ENCODE data around the gene USP34. TPM values are rescaled to one million over a fixed set of nuclear protein-coding genes. Genes with fewer than 3 reads are reported as not detected.

The USP34 gene
- total RNA-seq, 1 donor from 2014 or later = 226 TPM

DNA sequence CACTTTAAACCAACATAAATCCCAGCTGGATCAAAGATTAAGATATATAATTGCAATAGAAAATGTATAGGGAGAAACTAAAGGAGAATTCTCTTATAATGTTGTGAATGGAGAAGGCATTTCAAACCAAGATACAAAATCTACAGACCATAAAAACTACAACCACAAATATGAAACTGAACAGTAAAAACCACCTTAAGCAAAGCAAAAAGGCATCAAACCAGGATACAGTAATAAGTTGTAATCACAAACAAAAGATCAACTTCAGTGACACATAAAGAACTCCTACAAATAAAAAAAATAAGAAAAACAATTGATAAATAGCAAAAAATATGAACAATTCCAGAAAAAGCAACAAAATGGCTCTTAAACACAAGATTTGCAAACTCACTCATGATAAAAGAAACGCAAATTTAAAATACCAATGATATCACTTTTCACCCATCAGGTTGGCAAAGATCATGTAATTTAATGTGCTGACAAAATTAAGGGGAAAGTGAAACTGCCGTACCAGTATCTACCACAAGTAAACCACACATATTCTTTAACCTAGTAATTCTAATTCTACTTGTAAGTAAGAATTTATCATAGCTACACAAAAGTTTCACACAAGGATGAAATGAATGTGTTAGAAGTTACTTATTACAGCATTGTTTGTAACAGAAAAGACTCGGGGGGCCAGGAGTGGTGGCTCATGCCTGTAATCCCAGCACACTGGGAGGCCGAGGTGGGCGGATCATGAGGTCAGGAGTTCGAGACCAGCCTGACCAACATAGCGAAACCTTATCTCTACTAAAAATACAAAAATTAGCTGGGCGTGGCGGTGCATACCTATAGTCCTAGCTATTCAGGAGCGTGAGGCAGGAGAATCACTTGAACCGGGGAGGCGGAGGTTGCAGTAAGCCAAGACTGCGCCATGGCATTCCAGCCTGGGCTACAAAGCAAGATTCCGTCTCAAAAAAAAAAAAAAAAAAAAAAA lies 101.9 kb downstream of the USP34 start:
- no peak for DNase-seq

DNA sequence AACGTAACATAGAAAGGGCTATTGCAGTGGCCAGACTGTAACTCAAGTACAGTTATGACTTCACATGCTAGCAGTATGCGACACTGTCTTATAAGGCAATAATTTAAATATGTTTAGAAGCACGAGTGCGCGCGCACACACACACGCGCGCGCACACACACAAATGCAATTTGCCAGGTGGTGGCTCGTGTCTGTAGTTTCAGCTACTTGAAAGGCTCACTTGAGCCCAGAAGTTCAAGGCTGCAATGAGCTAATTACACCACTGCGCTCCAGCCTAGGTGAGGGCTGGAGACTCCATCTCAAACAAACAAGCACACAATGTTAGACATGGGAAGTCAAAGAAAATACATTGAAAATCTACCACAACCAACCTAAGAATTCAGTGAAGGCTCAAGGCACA lies 103.7 kb downstream of the USP34 start:
- DNase-seq = no peak

DNA sequence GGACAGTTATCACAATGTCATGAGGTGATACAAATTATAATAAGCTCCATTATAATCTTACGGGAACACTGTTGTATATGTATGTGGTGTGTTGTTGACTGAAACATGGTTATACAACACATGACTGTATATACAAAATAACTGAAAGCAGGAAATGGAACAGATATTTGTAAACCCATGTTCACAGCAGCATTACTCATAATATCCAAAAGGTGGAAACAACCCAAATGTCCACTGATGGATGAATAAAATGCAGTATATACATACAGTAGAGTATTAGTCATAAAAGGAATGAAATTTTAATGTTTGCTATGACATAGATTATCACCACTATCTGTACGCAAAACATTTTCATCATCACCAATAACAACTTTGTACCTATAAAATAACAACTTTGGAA lies 107.3 kb downstream of the USP34 start:
- DNase-seq = no peak

DNA sequence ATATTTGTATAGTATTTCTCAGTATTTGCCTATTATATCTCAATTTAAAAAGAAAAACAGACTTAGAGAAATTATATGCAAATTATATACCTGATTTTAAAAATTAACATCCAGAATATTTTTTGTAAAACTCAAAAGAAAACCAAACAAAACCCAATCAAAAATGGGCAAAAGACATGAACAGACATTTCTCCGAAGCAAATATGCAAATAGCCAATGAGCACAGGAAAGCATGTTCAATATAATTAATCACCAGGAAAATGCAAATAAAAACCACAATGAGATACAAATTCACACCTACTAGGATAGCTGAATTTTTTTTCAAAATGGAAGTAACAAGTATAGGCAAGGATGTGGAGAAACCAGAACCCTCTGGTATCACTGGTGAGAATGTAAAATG lies 108.0 kb downstream of the USP34 start:
- no peak for DNase-seq

DNA sequence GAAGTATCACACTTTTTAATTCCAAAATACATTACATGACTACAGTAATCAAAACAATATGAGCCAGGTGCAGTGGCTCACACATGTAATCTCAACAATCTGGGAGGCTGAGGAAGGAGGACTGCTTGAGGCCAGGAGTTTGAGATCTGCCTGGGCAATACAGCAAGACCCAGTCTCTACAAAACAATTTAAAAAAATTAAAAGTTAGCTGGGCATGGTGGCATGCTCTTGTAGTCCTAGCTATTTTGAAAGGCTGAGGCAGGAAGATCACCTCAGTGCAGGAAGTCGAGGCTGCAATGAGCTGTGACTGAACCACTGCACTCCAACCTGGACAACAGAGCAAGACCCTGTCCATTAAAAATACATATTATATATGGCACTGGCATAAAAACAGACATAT lies 109.8 kb downstream of the USP34 start:
- no peak for DNase-seq

DNA sequence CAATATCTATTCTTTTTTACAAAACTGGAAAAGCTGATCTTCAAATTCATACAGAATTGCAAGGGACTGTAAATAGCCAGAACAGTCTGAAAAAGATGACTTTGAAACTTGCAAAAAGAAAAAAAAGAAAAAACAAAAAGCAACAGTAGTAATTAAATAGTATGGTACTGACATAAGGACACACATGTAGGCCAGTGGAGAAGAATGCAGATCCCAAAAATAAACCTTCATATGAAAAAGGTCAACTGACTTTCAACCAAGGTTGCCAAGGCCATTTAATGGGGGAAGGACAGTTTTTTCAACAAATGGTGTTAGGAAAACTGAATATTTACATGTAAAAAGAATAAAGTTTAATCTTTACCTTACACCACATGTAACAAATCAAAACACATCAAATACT lies 111.8 kb downstream of the USP34 start:
- DNase-seq = no peak

DNA sequence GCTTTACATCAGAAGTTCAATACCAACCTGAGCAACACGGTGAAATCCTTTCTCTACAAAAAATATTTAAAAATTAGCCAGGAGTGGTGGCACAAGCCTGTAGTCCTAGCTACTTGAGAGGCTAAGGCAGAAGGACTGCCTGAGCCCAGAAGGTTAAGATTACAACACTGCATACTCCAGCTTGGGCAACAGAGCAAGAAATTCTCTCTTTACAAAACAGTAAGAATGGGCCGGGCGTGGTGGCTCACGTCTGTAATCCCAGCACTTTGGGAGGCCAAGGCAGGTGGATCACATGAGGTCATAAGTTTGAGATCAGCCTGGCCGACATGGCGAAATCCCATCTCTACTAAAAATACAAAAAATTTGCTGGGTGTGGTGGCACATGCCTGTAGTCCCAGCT lies 113.2 kb downstream of the USP34 start:
- no peak for DNase-seq

DNA sequence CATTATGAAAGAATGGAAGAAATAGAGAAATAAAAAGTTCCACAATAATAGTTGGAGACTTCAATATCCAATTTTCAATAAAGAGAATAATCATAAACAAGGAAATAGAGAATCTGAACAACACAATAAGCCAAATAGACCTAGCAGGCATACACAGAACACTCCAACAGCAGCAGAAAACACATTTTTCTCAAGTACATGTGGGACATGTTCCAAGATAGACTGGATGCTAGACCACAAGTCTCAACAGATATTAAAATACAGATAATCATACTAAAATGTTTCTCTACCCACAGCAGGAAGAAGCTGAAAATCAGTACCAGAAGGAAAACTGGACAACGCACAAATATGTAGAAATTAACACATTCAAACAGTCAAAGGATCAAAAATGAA lies 113.9 kb downstream of the USP34 start:
- no peak for DNase-seq

DNA sequence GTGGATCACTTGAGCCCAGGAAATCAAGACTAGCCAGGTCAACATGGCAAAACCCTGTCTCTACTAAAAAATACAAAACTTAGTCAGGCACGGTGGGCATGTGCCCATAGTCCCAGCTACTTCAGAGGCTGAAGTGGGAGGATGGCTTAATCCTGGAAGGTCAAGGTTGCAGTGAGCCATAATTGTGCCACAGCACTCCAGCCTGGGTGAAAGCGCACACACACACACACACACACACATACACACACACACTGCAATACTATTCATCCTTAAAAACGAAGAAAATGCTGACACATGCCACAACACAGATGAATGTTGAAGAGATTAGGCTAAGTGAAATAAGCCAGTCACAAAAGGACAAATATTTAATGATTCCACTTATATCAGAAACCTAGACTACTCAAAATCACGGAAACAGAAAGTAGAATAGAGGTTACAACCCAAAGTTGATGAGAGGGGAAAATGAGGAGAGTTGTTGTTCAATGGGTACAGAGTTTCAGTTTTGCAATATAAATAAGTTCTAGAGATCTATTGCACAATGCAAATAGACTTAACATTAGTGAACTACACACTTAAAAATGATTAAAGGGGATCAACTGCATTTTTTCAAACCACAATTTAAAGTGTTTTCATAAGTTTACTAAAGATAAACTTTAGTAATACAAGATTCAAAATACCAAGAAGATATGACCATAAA lies 114.5 kb downstream of the USP34 start:
- DNase-seq = no peak

DNA sequence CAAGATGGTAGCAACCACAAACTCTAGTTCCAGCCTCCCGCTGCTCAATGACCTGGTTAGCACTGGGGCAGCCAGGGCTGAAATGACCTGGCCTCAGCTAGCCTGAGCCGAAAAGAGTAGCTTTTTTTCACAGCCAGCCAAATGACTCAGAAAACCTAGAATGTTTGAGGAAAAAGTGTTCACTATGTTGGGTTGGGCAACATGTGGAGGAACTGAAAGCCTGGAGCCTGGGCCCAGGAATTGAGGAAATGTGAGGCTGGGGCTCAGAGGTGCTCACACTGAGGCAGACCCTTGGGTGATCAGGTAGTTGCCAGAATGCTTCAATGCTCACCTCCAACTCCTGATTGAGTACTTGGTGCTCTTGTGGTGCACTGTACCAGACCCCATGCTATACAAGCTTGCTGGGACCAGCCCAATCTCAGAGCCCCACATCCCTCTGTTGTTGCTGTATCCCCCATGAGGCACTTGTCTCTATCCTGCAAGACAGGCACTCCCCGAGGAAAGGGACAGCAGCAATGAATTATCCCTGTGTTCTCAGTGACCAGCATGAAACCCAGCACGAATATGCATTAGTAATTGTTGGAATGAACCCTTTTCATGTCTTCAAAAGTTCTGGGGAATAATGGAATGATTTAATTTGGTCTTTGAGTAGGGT lies 116.2 kb downstream of the USP34 start:
- no peak for DNase-seq

DNA sequence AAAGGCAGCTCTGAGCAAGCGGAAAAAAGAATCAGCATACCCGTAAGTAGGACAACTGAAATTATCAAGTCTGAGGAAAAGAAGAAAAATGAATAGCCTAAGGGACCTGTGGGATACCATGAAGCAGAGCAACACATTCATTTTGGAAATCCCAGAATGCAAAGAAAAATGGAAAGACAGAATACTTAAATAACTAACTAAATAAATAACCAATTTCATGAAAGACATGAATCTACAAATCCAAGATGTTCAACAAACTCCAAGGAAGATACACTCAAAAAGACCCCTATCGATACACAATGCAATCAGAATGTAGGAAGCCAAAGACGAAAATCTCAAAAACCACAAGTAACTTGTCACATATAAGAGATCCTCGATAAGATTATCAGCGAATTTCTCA lies 117.0 kb downstream of the USP34 start:
- DNase-seq = no peak

DNA sequence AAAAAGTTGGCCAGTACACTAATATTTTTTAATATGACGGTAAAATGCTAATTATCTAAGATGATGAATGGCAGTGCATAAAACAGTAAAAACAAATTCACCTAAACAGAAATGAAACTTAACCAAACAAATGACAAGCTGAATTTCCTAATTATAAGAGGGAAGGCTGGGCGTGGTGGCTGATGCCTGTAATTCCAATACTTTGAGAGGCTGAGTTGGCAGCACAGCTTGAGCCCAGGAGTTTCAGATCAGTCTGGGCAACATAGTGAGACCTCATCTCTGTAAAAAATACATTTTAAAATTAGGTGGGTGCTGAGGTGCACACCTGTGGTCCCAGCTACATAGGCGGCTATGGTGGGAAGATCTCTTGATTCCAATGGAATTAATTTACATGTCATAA lies 120.1 kb downstream of the USP34 start:
- DNase-seq = no peak

DNA sequence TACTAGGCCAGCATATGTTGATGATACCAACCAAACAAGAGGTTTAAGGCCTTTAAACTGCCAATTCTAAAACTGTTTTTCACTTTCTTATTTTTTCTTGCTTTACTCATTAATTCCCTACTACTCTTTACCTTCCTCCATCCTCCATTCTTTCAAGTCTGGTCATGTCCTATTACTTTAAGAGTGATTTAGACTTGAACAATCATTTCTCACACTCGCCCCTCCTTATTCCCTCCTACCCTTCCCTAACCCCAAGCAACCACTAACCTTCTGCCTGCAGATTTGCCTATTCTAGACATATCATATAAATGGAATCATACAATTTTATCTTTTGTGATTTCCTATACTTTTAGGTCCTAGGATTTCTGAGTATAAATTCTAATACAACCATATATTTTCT lies 127.7 kb downstream of the USP34 start:
- DNase-seq = no peak

DNA sequence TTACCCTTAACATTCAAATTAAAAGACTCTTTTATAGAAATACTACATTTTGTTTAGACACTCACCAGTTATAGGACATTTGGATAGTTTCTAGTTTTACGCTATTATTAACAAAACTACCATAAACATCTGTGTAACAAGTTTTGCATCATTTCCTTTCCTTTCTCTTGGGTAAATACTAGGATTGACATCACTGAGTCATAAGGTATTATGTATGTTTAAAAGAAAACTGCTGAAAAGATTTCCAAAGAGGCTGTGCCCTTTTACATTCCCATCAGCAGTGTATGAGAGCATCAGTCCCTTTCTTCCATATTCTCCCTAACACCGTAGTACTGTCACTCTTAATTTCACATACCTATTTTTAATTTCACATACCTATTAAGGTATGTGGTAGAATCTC lies 130.6 kb downstream of the USP34 start:
- no peak for DNase-seq

DNA sequence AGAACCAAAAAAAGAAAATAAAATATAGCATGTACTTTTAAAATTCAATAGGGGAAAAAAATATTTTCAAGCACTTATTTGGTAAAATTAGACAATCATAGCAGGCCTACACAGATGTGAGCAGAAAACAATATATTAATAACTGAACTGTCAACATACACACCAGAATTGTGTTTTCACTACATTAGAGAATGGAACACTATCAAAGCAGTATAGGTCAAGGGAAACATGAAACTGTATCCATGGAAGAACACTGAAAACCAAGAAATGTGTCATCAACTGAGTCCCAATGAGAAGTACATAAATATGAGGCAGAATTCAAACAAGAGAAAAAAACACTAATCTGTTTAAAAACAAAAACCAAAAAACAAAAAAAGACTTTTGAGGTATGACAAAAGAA lies 132.4 kb downstream of the USP34 start:
- DNase-seq = no peak

DNA sequence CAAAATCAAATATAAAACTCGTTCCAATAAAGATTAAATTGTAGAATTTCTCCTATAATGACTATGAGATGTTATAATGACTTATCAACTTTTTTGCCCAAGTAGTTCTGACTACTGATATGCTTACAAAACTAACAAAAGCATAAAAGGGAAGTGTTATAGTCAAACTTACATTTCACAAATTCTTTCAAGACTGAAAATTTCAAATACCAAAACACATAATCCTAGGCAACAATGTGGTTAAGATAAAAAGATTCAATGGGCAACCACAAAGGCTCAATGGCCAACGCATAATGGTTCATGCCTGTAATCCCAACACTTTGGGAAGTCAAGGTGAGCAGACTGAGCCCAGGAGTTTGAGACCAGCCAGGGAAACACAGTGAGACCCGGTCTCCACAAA lies 135.7 kb downstream of the USP34 start:
- no peak for DNase-seq

DNA sequence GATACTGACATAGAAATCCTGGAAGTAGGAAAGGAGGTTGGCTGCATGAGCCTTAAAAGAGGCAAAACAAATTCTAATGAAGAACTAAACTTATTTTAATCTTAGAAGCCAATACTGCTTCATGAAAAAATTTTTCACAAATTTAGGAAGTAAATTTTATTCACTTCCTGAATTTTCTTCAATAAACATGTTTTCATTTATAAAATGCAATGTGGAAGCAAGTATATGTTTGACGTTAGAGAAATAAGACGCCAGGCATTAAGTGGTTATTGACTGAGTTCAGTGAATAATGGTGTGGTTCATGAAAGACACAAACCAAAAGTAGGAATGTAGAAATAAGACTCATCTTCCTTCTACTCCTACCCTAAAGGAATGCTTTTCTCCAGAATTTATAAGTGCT lies 136.4 kb downstream of the USP34 start:
- DNase-seq = no peak

DNA sequence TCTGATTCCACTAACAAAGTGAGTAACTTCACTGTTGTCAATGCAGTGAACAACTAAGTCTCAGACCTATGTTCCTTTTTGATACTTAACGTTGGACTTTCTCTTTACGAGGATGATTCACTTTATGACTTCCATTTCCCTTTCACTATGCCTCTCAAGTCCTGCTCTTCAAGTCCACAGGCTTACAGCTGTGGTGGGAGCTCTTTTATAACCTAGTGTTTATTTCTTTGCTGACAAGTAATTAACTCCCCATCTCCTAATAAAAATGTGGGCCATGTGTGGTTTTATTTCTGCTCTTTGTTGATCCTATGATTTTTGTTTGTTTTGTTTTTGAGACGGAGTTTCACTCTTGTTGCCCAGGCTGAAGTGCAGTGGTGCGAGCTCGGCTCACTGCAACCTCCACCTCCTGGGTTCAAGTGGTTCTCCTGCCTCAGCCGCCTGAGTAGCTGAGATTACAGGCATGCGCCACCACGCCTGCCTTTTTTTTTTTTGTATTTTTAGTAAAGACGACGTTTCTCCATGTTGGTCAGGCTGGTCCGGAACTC lies 142.1 kb downstream of the USP34 start:
- no peak for DNase-seq

DNA sequence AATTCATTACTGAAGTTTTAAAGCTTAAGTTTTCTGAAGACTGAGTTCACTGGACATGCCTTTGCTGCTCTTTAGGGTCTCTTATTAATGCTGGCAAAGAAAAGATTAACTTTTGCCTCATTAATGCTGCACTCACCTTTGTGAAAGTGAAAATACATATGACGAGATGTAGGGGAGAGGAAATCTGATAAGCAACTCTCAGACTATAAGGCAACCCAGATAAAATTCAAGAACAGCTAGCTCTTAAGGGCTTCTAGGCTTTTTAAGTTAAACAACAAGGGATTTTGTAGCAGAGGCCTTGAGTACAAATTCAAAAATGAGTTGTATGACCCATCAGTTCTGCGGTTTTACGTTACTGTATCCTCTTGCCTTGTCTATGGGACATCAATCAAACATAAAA lies 143.7 kb downstream of the USP34 start:
- no peak for DNase-seq

DNA sequence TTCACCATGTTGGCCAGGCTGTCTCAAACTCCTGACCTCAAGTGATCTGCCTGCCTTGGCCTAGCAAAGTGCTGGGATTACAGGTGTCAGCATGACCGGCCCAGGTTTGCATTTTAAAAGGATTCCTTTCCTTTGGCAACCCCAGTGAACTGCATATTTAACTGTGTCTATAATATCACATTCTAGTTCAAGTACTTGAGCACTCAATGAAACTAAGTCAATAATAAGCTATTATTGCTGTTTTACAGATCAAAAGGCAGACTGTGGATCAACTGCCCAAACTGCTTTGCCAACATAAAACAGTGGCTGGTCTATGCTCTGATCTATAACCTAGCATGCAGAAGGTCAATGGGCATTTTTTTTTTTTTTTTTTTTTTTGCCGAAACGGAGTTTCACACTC lies 144.5 kb downstream of the USP34 start:
- no peak for DNase-seq

DNA sequence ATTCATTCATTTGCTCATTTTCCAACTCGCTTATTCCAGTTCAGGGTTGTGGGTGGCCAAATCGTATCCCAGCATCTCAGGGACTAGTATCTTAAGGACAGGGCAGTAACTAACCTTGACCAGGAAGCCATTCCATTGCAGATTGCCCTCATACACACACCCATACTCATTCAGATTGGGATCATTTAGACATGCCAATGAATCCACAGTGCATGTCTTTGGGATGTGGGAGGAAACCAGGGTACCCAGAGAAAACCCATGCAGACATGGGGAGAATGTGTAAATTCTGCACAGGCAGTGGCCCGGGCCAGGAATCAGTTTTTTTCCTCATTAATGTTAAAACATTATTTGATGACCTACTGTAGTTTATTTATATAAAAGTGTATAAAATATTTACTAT lies 150.7 kb downstream of the USP34 start:
- DNase-seq = no peak

DNA sequence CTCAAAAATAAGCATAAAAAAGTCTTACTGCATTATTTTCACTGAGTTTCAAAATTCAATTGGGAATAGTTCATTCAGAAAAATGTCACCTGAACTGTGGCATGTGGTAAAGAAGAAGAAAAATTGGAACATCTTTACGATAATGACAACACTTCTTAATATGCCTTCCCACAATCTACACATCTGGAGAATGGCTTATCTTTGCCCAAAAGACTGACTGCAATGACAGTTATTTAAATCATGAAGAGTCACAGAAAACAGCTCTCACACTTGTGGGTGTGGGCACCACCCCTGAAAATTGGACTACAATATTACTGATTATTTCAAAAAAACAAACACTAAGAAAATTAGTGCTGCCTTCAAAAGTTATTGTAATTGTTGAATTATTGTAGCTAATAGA lies 152.3 kb downstream of the USP34 start:
- DNase-seq = no peak

DNA sequence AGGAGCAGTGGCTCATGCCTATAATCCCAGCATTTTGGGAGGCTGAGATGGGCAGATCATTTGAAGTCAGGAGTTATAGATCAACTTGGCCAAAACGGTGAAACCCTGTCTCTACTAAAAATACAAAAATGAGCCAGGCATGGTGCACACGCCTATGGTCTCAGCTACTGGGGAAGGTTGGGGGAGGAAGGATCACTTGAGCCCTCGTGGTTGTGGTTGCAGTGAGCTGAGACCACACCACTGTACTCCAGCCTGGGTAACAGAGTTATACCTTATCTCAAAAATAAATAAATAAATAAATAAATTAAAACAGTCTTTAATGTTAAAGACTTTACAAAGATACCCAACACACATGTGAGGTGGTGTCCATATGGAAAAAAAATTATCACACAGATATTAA lies 174.9 kb downstream of the USP34 start:
- no peak for DNase-seq
